NCI-H1092 treated with DMSO at 0.1 percent for 48 hours (cell line): ENCODE data around the gene C1orf174.

Source experiments
- DNase-seq: peaks from one replicate; lab custom pipeline; 2025; lab: John Stamatoyannopoulos, UW

The C1orf174 gene

DNA sequence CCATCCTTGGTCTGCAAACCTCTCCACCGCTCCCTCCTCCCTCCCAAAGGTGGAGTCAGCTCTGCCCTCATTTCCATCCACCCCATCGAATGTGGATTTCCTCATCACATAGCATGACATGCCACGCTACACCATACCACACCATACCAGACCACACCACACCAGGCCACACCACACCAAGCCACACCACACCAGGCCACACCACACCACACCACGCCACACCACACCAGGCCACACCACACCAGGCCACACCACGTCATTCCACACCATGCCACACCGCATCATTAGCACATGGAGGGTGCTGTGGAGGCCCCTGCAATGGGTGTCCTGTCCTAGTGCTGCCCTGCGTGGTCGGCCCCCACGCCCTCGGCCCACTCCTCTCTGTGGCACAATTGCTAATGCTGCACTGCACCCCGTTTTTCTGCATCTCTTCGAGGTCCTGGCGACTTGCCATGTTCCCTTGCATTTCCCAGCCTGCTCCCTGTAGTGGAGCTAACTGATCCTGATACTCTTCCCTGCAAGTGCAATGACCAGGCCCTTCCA, 31.5 kb downstream of the C1orf174 start:
- DNase-seq, result no peak

- no peak for DNase-seq
These were observed 34.4 kb downstream of the C1orf174 start for GRCh38 chr1:3865606-3866160.

DNA sequence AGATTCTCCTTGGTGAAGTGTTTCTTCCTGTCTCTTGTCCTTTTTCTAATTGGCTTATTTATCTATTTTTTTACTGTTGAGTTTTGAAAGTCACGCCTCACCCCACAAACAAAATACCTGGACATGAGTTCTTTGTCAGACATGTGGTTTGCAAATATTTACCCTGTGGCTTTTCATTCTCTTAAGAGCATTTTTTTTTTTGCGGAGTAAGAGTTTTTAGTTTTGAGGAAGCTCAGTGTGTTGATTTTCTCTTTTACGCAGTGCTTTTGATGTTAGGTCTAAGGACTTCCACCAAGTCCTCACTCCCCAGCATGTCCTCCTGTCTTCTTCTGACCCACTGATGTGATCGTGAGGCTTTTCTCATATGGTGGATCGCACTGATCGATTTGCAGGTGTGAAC, 35.2 kb downstream of the C1orf174 start:
- no peak for DNase-seq

DNA sequence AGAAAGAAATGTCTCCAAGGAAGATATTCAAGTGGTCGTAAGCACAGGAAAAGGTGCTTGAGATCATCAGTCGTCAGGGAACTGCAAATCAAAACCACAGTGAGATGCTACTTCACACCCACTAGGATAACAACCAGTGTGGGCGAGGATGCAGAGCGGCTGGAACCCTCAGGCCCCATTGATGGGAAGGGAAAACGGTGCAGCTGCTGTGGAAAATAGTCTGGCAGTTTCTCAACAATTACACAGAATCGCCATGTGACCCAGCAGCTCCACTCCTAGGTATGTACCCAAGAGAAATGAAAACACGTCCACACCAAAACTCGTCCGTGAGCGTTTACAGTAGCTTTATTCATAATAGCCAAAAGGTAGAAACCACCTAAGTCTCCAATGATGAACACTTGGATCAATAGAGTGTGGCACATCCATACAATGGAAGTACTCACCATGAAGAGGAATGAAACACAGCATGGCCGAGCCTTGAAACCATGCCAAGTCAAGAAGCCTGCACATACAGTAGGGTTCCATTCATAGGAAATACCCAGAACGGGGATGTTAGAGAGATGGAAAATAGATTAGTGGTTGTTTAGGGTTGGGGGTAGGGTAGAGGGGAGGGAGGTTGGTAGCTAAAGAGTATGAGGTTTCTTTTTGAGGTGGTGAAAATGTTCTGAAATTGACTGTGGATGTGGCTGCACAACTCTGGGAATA, 36.7 kb downstream of the C1orf174 start:
- DNase-seq, result no peak

DNA sequence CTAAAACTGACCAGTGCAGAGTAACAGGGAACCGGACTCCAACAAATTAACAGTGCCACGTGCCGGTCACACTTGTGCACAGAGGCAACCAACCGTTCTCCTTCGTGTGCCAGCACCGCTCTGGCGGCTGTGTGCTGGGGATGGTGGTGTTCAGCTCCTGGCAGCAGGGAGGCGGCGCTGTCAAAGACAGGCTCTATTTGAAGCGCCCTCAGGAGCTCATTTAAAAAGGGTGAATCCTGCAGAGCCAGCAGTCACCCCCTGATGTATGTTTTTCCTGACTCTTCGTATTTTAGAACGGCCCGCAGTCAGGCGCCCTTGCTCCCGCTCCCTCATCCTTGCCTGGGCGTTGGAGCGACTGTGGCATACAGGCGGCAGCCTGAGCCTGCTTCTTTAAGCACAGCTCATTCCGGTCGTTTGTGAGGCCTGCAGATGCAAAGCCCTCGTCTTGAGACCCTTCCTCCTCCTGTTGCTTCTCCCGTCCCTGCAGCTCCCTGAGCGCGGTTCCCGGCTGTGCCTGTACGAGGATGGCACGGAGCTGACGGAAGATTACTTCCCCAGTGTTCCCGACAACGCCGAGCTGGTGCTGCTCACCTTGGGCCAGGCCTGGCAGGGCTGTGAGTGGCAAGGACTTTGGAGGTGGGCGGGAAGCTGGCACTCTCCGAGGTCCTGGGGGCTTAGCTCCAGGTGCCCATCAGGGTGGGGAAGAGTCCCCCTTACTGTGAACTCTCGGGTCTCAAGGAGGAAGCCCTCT, 41.7 kb downstream of the C1orf174 start:
- DNase-seq, result no peak

DNA sequence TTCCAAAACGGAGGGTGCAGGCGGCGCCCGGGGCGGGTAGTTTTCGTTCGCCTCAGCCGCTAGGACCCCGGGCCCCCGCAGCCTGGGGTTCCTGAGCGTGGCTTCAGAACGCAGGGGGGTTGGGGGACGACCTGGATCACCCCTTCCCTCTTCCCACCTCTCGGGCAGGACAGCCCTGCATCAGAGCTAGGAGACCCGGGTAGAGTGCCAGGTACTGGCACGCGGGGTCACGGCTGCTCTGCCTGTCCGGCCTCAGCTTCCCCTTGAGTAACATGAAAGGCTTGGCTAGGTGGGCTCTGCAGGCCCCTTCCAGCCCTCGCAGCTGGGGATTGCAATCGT, 42.3 kb downstream of the C1orf174 start:
- DNase-seq, result no peak

DNA sequence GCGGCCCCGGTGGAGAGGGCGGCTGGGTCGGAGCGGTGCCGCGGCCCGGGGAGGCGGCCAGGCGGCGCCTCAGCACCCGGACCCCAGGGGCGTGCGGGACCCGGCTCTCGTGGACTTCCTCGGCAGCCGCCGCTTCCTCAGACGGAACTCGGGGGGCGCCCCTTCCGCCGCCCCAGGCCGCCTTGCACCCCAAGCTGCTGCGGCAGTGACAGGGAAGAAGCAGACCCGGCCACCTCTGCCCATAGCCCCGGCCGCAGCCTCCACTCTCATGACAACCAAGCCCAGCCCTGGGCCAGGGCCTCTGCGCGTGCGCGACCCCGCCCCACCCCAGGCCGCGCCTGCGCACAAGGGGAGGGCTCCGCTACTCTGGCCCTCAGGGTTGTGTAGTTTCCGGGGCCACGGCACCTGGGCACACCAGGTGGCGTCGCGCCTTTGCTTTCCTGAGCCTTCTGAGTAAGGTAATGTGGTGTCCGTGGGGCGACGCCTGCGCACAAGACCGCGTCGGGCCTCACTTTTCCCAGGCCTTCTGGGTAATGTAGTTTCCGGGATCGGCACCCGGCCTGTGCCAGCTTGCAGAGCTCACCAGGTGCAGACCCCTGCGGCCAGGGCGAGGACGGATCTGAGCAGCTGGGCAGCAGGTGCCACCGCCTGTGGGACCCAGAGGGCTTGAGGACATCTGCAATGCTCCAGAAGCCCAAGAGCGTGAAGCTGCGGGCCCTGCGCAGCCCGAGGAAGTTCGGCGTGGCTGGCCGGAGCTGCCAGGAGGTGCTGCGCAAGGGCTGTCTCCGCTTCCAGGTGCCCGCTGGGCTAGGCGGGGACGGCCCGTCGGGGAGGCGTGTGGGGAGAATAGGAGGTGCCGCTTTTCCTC, 42.9 kb downstream of the C1orf174 start, which contains the start of the genes CEP104 and DFFB:
Gene CEP104 (minus strand): TSS at position 289 of the 868 bp plus-strand sequence. CDS start 4,804 bp downstream, outside the sequence.
Gene DFFB (plus strand): TSS at position 554 of the 868 bp plus-strand sequence. CDS start 128 bp downstream, at position 682.
- DNase-seq, result no peak

GRCh38 chr1:3852711-3853485, 47.2 kb downstream of the C1orf174 start:
- DNase-seq, result no peak

GRCh38 chr1:3852091-3852490, 48.0 kb downstream of the C1orf174 start:
- no peak for DNase-seq

DNA sequence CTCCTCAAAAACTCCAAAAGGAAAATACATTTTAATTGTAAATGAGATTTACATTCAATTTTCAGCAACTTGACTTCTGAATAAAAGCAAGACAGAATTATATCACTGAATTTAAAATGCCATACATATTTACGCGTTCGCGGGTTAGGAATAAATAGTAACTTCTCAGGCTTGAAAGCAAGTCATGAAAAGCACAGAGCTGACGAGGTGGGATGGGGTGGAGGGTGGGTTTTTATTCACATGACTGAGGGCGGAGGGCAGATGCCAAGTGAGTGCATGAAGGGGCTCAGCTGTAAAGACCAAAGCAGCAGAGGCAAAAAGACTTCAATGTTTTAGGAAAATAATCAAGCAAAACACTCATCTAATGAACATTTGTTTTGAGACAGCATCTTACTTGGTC, 48.8 kb downstream of the C1orf174 start:
- DNase-seq, result no peak

DNA sequence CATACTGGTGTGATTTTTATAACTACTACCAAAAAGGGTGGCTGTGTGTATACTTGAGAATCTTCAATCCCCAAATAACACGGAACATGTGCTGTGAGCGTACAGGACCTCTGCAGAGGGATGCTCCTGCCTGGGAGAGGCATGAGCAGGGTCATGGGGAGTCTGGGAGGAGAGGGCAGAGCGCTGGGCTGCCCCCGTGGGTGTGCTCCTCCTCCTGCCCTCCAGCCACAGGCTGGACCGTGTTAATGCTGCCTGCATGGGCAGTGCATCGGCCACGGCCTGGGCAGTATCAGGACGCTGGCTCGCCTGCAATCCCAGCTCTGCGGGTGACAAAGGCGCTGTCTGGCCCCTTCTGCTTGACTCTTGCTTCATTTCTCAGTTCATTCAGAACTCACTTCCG, 49.2 kb downstream of the C1orf174 start:
- DNase-seq, result no peak

GRCh38 chr1:3847081-3847480, 53.0 kb downstream of the C1orf174 start:
- DNase-seq, result no peak

DNA sequence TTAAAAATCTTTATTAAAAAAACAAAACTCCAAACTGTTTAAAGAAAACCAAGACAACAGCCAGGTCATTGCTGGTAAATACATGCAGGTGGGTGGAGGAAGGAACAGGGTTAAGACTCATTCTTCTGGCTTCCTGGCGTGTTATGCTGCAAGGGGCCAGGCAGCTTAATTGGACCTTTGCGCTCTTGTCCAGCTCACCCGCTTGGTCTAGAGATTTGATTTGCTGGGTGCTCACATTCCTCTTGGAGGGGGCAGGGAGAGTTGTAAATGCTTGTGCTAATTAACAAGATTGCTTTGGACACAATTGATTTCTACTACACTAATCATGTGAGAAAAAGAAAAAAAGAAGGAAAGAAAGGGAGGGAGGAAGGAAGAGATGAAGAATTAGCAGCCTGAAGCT, 53.5 kb downstream of the C1orf174 start:
- DNase-seq, result no peak

GRCh38 chr1:3842912-3843311, 57.2 kb downstream of the C1orf174 start:
- DNase-seq, result no peak

DNA sequence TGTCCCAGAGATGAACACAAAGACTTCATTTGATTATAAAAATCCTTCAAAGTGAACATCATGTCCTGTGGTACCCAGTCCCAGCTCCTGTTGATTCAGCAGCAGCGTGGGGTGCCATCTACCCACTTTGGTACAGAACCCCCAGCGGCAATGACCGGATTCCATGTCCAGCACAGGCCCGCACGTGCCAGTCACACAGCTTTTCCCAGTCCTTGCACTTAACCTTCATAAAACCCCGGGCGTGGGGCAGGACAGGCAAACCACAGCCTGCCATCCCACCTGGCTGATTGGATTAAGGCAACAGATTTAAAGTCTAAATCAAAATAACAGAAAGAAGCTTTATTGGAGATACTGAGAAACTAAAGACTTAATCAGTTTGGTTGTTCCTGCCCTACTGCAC, 58.6 kb downstream of the C1orf174 start:
- DNase-seq, result no peak
